GM23338 (cell line): Measurements from ENCODE around the gene SPATA20. TPM values are rescaled to one million over a fixed set of nuclear protein-coding genes. Genes with fewer than 3 reads are reported as not detected.

Source experiments
- ATAC-seq: fragments of 200-7000 bp; cut with Tn5 transposase; 3 replicates; pipeline ENCODE4 v1.9.1; 2020
- DNase-seq: peaks from one replicate; pipeline ENCODE4 v3.0.0-alpha.2; 2015; ENCODE audit warnings: low spot score
- H2AFZ ChIP-seq: fragments of 200-600 bp; sonication (generic); 2 replicates; pipeline ENCODE4 v1.8.0; 2016; ENCODE audit warnings: antibody characterized with exemption, mild to moderate bottlenecking, moderate library complexity
- H3F3A ChIP-seq: fragments of 200-600 bp; sonication (generic); replicated peaks from 2 replicates; pipeline ENCODE4 v1.8.0; 2017; ENCODE audit warnings: antibody characterized with exemption, mixed run types, low read depth
- H3K27ac ChIP-seq: fragments of 200-600 bp; sonication (generic); 2 replicates; pipeline ENCODE4 v1.6.1; 2016; ENCODE audit warnings: low read depth
- H3K27me3 ChIP-seq: fragments of 200-600 bp; sonication (generic); 2 replicates; pipeline ENCODE4 v1.8.0; 2016; ENCODE audit warnings: mild to moderate bottlenecking, mixed run types, moderate library complexity; ENCODE audit not compliant: insufficient read depth
- H3K36me3 ChIP-seq: fragments of 200-600 bp; sonication (generic); 2 replicates; pipeline ENCODE4 v1.8.0; 2016; ENCODE audit warnings: mild to moderate bottlenecking; ENCODE audit not compliant: insufficient read depth
- H3K4me1 ChIP-seq: fragments of 200-600 bp; sonication (generic); 2 replicates; pipeline ENCODE4 v1.8.0; 2016; ENCODE audit warnings: mild to moderate bottlenecking, moderate library complexity; ENCODE audit not compliant: insufficient read depth
- H3K4me2 ChIP-seq: fragments of 200-600 bp; sonication (generic); 2 replicates; pipeline ENCODE4 v1.7.1; 2017; ENCODE audit warnings: mixed run types
- H3K4me3 ChIP-seq: fragments of 200-600 bp; sonication (generic); 2 replicates; pipeline ENCODE4 v1.6.1; 2016; ENCODE audit warnings: mixed run types
- H3K79me2 ChIP-seq: fragments of 200-600 bp; sonication (generic); replicated peaks from 2 replicates; pipeline ENCODE4 v1.8.0; 2017; ENCODE audit warnings: mild to moderate bottlenecking; ENCODE audit not compliant: insufficient read depth
- H3K9me2 ChIP-seq: fragments of 200-600 bp; sonication (generic); 2 replicates; pipeline ENCODE4 v1.8.0; 2017; ENCODE audit not compliant: insufficient read depth
- H4K20me1 ChIP-seq: fragments of 200-600 bp; sonication (generic); replicated peaks from 2 replicates; pipeline ENCODE4 v1.8.0; 2017; ENCODE audit warnings: mild to moderate bottlenecking; ENCODE audit not compliant: insufficient read depth
- H3K27ac Mint-ChIP-seq: 2 replicates; pipeline ENCODE4 v1.8.0; 2020; ENCODE audit warnings: inconsistent platforms, mild to moderate bottlenecking, moderate library complexity, mixed read lengths
- H3K27me3 Mint-ChIP-seq: 3 replicates; pipeline ENCODE4 v1.8.0; 2022; ENCODE audit warnings: low read depth, mild to moderate bottlenecking, moderate library complexity, mixed read lengths, inconsistent platforms; ENCODE audit not compliant: insufficient read depth, poor library complexity
- H3K36me3 Mint-ChIP-seq: 3 replicates; pipeline ENCODE4 v1.8.0; 2021; ENCODE audit warnings: low read depth, mild to moderate bottlenecking, inconsistent platforms, moderate library complexity, mixed read lengths
- H3K4me1 Mint-ChIP-seq: 3 replicates; pipeline ENCODE4 v1.8.0; 2020; ENCODE audit warnings: mild to moderate bottlenecking, inconsistent platforms, mixed read lengths
- H3K4me3 Mint-ChIP-seq: 3 replicates; pipeline ENCODE4 v1.8.0; 2021; ENCODE audit warnings: moderate library complexity, mild to moderate bottlenecking, inconsistent platforms, mixed read lengths
- H3K9me3 Mint-ChIP-seq: 3 replicates; pipeline ENCODE4 v1.8.0; 2020; ENCODE audit warnings: moderate library complexity, mild to moderate bottlenecking, inconsistent platforms, mixed read lengths
- CREB1 ChIP-seq: fragments of 250-450 bp; sonication (Bioruptor Pico); IDR thresholded peaks from 2 replicates; pipeline ENCODE4 v1.5.0; 2020; ENCODE audit warnings: low read depth, mild to moderate bottlenecking, moderate library complexity
- EZH2 ChIP-seq: fragments of 200-600 bp; sonication (generic); IDR thresholded peaks from one replicate; pipeline ENCODE4 v1.8.0; 2017; ENCODE audit warnings: antibody characterized with exemption, mild to moderate bottlenecking, low read depth; ENCODE audit not compliant: unreplicated experiment
- NANOG ChIP-seq: IDR thresholded peaks from 2 replicates; pipeline ENCODE4 v1.6.1; 2016; ENCODE audit warnings: antibody characterized with exemption, borderline replicate concordance
- ZNF462 ChIP-seq: fragments of 250-450 bp; sonication (Bioruptor Pico); IDR thresholded peaks from 2 replicates; pipeline ENCODE4 v1.5.0; 2020; ENCODE audit warnings: mild to moderate bottlenecking, moderate library complexity
- polyA plus RNA-seq: library from polyadenylated mRNA; unstranded; fragments of >200 nt; fragmentation: Nextera tagmentation; extraction: Ambion mirVana; gene quantifications from 2 replicates; pipeline ENCODE4 v1.2.1, GENCODE V29; 2016
- total RNA-seq: library from RNA; depleted of rRNA; stranded (reverse); fragments of >200 nt; shearing (Covaris generic); gene quantifications from 2 replicates; pipeline ENCODE4 v1.2.3, GENCODE V29; 2014
- TF ChIP-seq, protein P1 (sequence below): IDR thresholded peaks from one replicate; pipeline ENCODE4 v1.6.1; 2018; ENCODE audit warnings: antibody characterized with exemption; ENCODE audit not compliant: unreplicated experiment

The SPATA20 gene
- total and polyA plus RNA-seq, 2 experiments from 2014 or later, result 13.8 to 32.7 TPM

DNA sequence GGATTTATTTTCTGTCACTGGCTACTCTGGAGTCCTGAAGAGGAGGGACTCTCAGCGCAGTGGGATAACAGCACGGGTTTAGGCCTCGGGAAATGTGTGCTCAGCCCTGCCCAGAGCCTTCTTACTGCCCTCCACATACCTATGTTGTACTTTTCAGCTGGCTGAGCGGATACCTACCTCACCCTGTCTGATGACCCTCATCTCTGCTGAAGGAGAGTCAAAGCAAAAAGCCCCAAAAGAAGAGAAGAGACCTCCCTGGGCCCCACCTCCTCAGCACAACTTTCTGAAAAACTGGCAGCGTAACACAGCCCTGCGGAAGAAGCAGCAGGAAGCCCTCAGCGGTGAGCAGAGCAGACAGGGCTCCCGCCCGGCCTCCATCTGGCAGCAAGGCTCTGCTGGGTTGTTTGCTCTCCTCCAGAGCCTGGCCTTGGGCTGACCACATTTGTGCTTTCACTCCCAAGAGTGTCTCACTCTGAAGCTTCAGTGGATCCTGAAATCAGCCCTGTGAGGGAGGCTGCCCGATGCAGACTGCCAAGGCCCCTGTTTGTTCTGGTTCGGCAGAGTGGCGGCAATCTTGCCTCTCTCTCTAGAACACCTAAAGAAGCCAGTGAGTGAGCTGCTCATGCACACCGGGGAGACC lies 28.5 kb upstream of the SPATA20 start:
- Histone ChIP-seq H3K27me3 (no peaks in the 10 kb centered on the region), H3K79me2 (no peaks in the 10 kb centered on the region), H3K36me3 (no peaks in the 10 kb centered on the region), H3K9me2 (0 out of 2 replicates have a peak, but pooled peaks cover 2% of the 10 kb centered on the region), H3K4me1 (no peaks in the 10 kb centered on the region), H2AFZ (peak overlapping the region; percentile 29), H4K20me1 (no peaks in the 10 kb centered on the region), H3K27ac (no peak overlapping the region), H3K4me2 (no peak overlapping the region), H3F3A (no peaks in the 10 kb centered on the region), H3K4me3 (no peak overlapping the region)
- H3K27me3 Mint-ChIP-seq, result peaks cover 7% of the 10 kb centered on the region
- DNase-seq (no peak), ATAC-seq (peak; percentile 30)
- H3K36me3 Mint-ChIP-seq, result no peaks in the 10 kb centered on the region
- H3K9me3 Mint-ChIP-seq, result no peaks in the 10 kb centered on the region; the same call in 2 of the 3 replicates
- no peak overlapping the region for H3K4me3 Mint-ChIP-seq
- H3K27ac Mint-ChIP-seq, result no peak overlapping the region
- TF ChIP-seq CREB1 (CRISPR knock-in tag) (no peak), ZNF462 (CRISPR knock-in tag) (no peak), NANOG (no peak), EZH2 (no peak)
- TF ChIP-seq, protein P1, sequence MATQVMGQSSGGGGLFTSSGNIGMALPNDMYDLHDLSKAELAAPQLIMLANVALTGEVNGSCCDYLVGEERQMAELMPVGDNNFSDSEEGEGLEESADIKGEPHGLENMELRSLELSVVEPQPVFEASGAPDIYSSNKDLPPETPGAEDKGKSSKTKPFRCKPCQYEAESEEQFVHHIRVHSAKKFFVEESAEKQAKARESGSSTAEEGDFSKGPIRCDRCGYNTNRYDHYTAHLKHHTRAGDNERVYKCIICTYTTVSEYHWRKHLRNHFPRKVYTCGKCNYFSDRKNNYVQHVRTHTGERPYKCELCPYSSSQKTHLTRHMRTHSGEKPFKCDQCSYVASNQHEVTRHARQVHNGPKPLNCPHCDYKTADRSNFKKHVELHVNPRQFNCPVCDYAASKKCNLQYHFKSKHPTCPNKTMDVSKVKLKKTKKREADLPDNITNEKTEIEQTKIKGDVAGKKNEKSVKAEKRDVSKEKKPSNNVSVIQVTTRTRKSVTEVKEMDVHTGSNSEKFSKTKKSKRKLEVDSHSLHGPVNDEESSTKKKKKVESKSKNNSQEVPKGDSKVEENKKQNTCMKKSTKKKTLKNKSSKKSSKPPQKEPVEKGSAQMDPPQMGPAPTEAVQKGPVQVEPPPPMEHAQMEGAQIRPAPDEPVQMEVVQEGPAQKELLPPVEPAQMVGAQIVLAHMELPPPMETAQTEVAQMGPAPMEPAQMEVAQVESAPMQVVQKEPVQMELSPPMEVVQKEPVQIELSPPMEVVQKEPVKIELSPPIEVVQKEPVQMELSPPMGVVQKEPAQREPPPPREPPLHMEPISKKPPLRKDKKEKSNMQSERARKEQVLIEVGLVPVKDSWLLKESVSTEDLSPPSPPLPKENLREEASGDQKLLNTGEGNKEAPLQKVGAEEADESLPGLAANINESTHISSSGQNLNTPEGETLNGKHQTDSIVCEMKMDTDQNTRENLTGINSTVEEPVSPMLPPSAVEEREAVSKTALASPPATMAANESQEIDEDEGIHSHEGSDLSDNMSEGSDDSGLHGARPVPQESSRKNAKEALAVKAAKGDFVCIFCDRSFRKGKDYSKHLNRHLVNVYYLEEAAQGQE, result no peak
- peaks cover 22% of the 10 kb centered on the region for H3K4me1 Mint-ChIP-seq
